ENCODE data around the gene KCNH5.

KCNH5 gene

GRCh38 chr14:62854951-62855350, 190.3 kb downstream of the KCNH5 start:
- H3K36me3 ChIP-seq (ENCODE audit: insufficient read depth, low read length): no peaks in the 10 kb centered on the region
- no peak overlapping the region for H3K4me2 ChIP-seq (ENCODE audit: low read depth, low read length, poor library complexity, severe bottlenecking)
- TF ChIP-seq CTCF (conservative IDR thresholded peaks at IDR 0.05; ENCODE audit: low read length) (no peak), EZH2phosphoT487 (IDR thresholded peaks at IDR 0.05; ENCODE audit: borderline replicate concordance) (no peak)
- H3K4me1 ChIP-seq (ENCODE audit: insufficient read depth, low read length, poor library complexity, severe bottlenecking): no peaks in the 10 kb centered on the region
- no peaks in the 10 kb centered on the region for H3K9me3 ChIP-seq (ENCODE audit: insufficient read depth, low read depth, low read length)
- no peaks in the 10 kb centered on the region for H3K27me3 ChIP-seq (ENCODE audit: insufficient read depth, low read length, poor library complexity, severe bottlenecking)
- no peak overlapping the region for H2AFZ ChIP-seq (ENCODE audit: low read length)
- H3F3A ChIP-seq (ENCODE audit: low read depth): no peaks in the 10 kb centered on the region
- H3K4me3 ChIP-seq (ENCODE audit: low read length, poor library complexity, severe bottlenecking): no peak overlapping the region
- no peaks in the 10 kb centered on the region for H3K79me2 ChIP-seq (ENCODE audit: insufficient read depth, low read length)
- no peaks in the 10 kb centered on the region for H4K20me1 ChIP-seq (ENCODE audit: insufficient read depth, low read length, poor library complexity, severe bottlenecking)
- no peaks in the 10 kb centered on the region for H3K9me2 ChIP-seq (replicated peaks; ENCODE audit: low read depth, low read length)
- no peak overlapping the region for H3K9ac ChIP-seq (ENCODE audit: low read depth, low read length, poor library complexity, severe bottlenecking)

- Histone ChIP-seq H3K9me2 (replicated peaks; ENCODE audit: low read depth, low read length) (no peaks in the 10 kb centered on the region), H3K9ac (ENCODE audit: low read depth, low read length, poor library complexity, severe bottlenecking) (no peak overlapping the region), H3K27me3 (ENCODE audit: insufficient read depth, low read length, poor library complexity, severe bottlenecking) (no peaks in the 10 kb centered on the region), H3K79me2 (ENCODE audit: insufficient read depth, low read length) (no peaks in the 10 kb centered on the region), H3K4me1 (ENCODE audit: insufficient read depth, low read length, poor library complexity, severe bottlenecking) (no peaks in the 10 kb centered on the region), H3K9me3 (ENCODE audit: insufficient read depth, low read depth, low read length) (no peaks in the 10 kb centered on the region), H3K4me2 (ENCODE audit: low read depth, low read length, poor library complexity, severe bottlenecking) (no peak overlapping the region), H2AFZ (ENCODE audit: low read length) (no peak overlapping the region), H3F3A (ENCODE audit: low read depth) (no peaks in the 10 kb centered on the region), H3K4me3 (ENCODE audit: low read length, poor library complexity, severe bottlenecking) (no peak overlapping the region), H4K20me1 (ENCODE audit: insufficient read depth, low read length, poor library complexity, severe bottlenecking) (no peaks in the 10 kb centered on the region), H3K36me3 (ENCODE audit: insufficient read depth, low read length) (no peaks in the 10 kb centered on the region)
- no peak for TF ChIP-seq EZH2phosphoT487 (IDR thresholded peaks at IDR 0.05; ENCODE audit: borderline replicate concordance)
Observed at GRCh38 chr14:62847168-62847567, 198.1 kb downstream of the KCNH5 start.

DNA sequence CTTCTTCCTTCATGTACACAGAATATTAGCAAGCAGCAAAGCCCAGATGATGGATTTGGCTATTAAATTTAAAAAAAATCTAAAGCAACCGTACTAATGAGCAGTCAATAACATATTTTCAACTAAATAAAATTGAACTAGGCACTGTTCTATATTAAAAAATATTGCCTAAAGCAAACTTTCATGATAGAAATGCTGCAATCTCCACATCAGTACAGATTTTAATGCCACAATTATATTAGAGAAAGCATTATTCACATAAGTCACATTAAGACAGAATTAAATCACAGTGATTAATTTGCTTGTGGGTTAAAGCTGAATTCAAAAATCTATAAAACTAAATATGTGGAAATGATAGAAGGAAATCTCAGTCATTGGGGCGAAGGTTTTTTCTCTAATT, 200.7 kb downstream of the KCNH5 start:
- TF ChIP-seq CTCF (conservative IDR thresholded peaks at IDR 0.05; ENCODE audit: low read length) (no peak), EZH2phosphoT487 (IDR thresholded peaks at IDR 0.05; ENCODE audit: borderline replicate concordance) (no peak)
- no peak overlapping the region for H3K4me2 ChIP-seq (ENCODE audit: low read depth, low read length, poor library complexity, severe bottlenecking)
- H3K4me1 ChIP-seq (ENCODE audit: insufficient read depth, low read length, poor library complexity, severe bottlenecking): no peaks in the 10 kb centered on the region
- H3K27me3 ChIP-seq (ENCODE audit: insufficient read depth, low read length, poor library complexity, severe bottlenecking): no peaks in the 10 kb centered on the region
- H3K79me2 ChIP-seq (ENCODE audit: insufficient read depth, low read length): no peaks in the 10 kb centered on the region
- H3F3A ChIP-seq (ENCODE audit: low read depth): no peaks in the 10 kb centered on the region
- no peaks in the 10 kb centered on the region for H3K9me2 ChIP-seq (replicated peaks; ENCODE audit: low read depth, low read length)
- H3K36me3 ChIP-seq (ENCODE audit: insufficient read depth, low read length): no peaks in the 10 kb centered on the region
- H3K4me3 ChIP-seq (ENCODE audit: low read length, poor library complexity, severe bottlenecking): no peak overlapping the region
- no peaks in the 10 kb centered on the region for H3K9me3 ChIP-seq (ENCODE audit: insufficient read depth, low read depth, low read length)
- no peaks in the 10 kb centered on the region for H4K20me1 ChIP-seq (ENCODE audit: insufficient read depth, low read length, poor library complexity, severe bottlenecking)
- H2AFZ ChIP-seq (ENCODE audit: low read length): no peak overlapping the region
- no peak overlapping the region for H3K9ac ChIP-seq (ENCODE audit: low read depth, low read length, poor library complexity, severe bottlenecking)

DNA sequence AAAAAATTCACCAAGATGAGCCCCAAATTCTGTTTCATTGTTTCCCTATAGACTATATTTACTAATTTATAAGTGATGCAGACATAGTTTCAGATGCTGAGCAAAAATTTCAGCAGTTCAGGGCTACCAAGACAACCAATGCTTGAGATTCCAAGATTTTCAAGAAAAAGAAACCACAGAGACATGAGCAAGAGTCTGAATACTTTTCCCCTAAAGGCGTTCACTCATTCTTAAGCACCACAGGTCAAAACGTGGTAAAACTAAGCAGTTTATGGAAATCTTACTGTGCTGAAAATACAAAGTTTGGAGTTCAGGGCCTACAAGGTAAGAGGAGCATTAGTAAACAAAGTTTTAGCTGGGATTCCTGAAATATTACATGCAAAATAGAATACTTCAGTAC, 221.2 kb downstream of the KCNH5 start:
- no peaks in the 10 kb centered on the region for H3F3A ChIP-seq (ENCODE audit: low read depth)
- no peaks in the 10 kb centered on the region for H3K79me2 ChIP-seq (ENCODE audit: insufficient read depth, low read length)
- TF ChIP-seq CTCF (conservative IDR thresholded peaks at IDR 0.05; ENCODE audit: low read length): no peak
- TF ChIP-seq EZH2phosphoT487 (IDR thresholded peaks at IDR 0.05; ENCODE audit: borderline replicate concordance): no peak
- H3K9me2 ChIP-seq (replicated peaks; ENCODE audit: low read depth, low read length): no peaks in the 10 kb centered on the region
- H3K9me3 ChIP-seq (ENCODE audit: insufficient read depth, low read depth, low read length): no peaks in the 10 kb centered on the region
- no peak overlapping the region for H3K4me3 ChIP-seq (ENCODE audit: low read length, poor library complexity, severe bottlenecking)
- no peaks in the 10 kb centered on the region for H4K20me1 ChIP-seq (ENCODE audit: insufficient read depth, low read length, poor library complexity, severe bottlenecking)
- no peak overlapping the region for H2AFZ ChIP-seq (ENCODE audit: low read length)
- H3K27me3 ChIP-seq (ENCODE audit: insufficient read depth, low read length, poor library complexity, severe bottlenecking): no peaks in the 10 kb centered on the region
- H3K4me2 ChIP-seq (ENCODE audit: low read depth, low read length, poor library complexity, severe bottlenecking): no peak overlapping the region
- H3K36me3 ChIP-seq (ENCODE audit: insufficient read depth, low read length): no peaks in the 10 kb centered on the region
- H3K9ac ChIP-seq (ENCODE audit: low read depth, low read length, poor library complexity, severe bottlenecking): no peak overlapping the region
- H3K4me1 ChIP-seq (ENCODE audit: insufficient read depth, low read length, poor library complexity, severe bottlenecking): no peaks in the 10 kb centered on the region
